NT2/D1 (cell line): Measurements from ENCODE around the gene NRIP1.
"Not testable (repeated sequence)": the region's sequence is repeated elsewhere in the genome, so short reads cannot be mapped to it uniquely, and the experiment has no call there.

Source experiments
- YY1 ChIP-seq: IDR thresholded peaks from 2 replicates; pipeline ENCODE4 v1.6.1; 2011; ENCODE audit not compliant: insufficient read length, insufficient read depth
- ZNF274 ChIP-seq: IDR thresholded peaks from 2 replicates; pipeline ENCODE4 v1.6.1; 2011; ENCODE audit warnings: mild to moderate bottlenecking, low read depth, low read length

DNA sequence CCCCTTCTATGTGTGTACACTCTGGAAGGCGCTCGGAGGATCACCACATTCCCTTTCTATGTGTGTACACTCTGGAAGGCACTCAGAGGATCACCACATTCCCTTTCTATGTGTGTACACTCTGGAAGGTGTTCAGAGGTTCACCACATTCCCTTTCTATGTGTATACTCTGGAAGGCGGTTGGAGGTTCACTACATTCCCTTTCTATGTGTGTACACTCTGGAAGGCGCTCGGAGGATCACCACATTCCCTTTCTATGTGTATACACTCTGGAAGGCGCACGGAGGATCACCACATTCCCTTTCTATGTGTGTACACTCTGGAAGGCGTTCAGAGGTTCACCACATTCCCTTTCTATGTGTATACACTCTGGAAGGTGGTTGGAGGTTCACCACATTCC is 33.9 kb downstream of the NRIP1 start:
- TF ChIP-seq YY1, ZNF274: not testable (repeated sequence)
